GM23338 (cell line): Measurements from ENCODE around the gene KCNK3.

ENCODE experiments used
- ETS1 ChIP-seq: IDR thresholded peaks from 2 replicates; pipeline ENCODE4 v1.6.1; 2016; ENCODE audit warnings: antibody characterized with exemption
- EZH2 ChIP-seq: fragments of 200-600 bp; sonication (generic); IDR thresholded peaks from one replicate; pipeline ENCODE4 v1.8.0; 2017; ENCODE audit warnings: antibody characterized with exemption, mild to moderate bottlenecking, low read depth; ENCODE audit not compliant: unreplicated experiment
- EZH2phosphoT487 ChIP-seq: fragments of 200-600 bp; sonication (generic); IDR thresholded peaks from one replicate; pipeline ENCODE4 v1.8.1; 2018; ENCODE audit warnings: antibody characterized with exemption; ENCODE audit not compliant: unreplicated experiment
- JUNB ChIP-seq: IDR thresholded peaks from one replicate; pipeline ENCODE4 v1.6.1; 2016; ENCODE audit warnings: antibody characterized with exemption; ENCODE audit not compliant: unreplicated experiment
- POLR2AphosphoS5 ChIP-seq: IDR thresholded peaks from 2 replicates; pipeline ENCODE4 v1.6.1; 2016; ENCODE audit warnings: antibody characterized with exemption, low read depth
- REST ChIP-seq: IDR thresholded peaks from one replicate; pipeline ENCODE4 v1.6.1; 2018; ENCODE audit warnings: antibody characterized with exemption; ENCODE audit not compliant: unreplicated experiment
- ZNF114 ChIP-seq: fragments of 250-450 bp; sonication (Bioruptor Pico); IDR thresholded peaks from 2 replicates; pipeline ENCODE4 v1.5.0; 2020; ENCODE audit warnings: mild to moderate bottlenecking, moderate library complexity
- ZNF331 ChIP-seq: fragments of 250-450 bp; sonication (Bioruptor Pico); IDR thresholded peaks from 2 replicates; pipeline ENCODE4 v1.5.0; 2020; ENCODE audit warnings: low read depth, mild to moderate bottlenecking, moderate library complexity
- TF ChIP-seq, protein P1 (sequence below), 2 experiments: fragments of 200-600 bp in 1 of 2; sonication (generic) in 1 of 2; conservative IDR thresholded peaks; 2 replicates each; pipeline versions ENCODE4 v1.5.1 to v1.6.1; 2016 to 2017; ENCODE audit warnings: antibody characterized with exemption in 2 of 2, low read depth in 2 of 2, mild to moderate bottlenecking in 2 of 2, moderate library complexity in 1 of 2

GRCh38 chr2:26706616-26707473 lies 14.3 kb downstream of the KCNK3 start:
- TF ChIP-seq EZH2 (no peak), POLR2AphosphoS5 (no peak), REST (no peak), EZH2phosphoT487 (no peak), JUNB (no peak), ZNF114 (CRISPR knock-in tag) (no peak), ETS1 (no peak), ZNF331 (CRISPR knock-in tag) (no peak)
- TF ChIP-seq, protein P1, sequence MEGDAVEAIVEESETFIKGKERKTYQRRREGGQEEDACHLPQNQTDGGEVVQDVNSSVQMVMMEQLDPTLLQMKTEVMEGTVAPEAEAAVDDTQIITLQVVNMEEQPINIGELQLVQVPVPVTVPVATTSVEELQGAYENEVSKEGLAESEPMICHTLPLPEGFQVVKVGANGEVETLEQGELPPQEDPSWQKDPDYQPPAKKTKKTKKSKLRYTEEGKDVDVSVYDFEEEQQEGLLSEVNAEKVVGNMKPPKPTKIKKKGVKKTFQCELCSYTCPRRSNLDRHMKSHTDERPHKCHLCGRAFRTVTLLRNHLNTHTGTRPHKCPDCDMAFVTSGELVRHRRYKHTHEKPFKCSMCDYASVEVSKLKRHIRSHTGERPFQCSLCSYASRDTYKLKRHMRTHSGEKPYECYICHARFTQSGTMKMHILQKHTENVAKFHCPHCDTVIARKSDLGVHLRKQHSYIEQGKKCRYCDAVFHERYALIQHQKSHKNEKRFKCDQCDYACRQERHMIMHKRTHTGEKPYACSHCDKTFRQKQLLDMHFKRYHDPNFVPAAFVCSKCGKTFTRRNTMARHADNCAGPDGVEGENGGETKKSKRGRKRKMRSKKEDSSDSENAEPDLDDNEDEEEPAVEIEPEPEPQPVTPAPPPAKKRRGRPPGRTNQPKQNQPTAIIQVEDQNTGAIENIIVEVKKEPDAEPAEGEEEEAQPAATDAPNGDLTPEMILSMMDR (conservative IDR thresholded peaks at IDR 0.05; ENCODE audit: low read depth in 2 of 2): no peak; a peak in 1 of 4 replicates
